K562 (cell line): ENCODE data around the gene NT5DC1. TPM values are rescaled to one million over a fixed set of nuclear protein-coding genes. Genes with fewer than 3 reads are reported as not detected.

Experiments used
- ATAC-seq: fragments of 200-7000 bp; cut with Tn5 transposase; 3 replicates; pipeline ENCODE4 v1.9.1; 2020; ENCODE audit warnings: moderate library complexity
- BruUV-seq: library from RNA; stranded (reverse); fragments of 400-500 nt; replicated peaks from 2 replicates; lab custom pipeline; 2021; lab: Mats Ljungman, UMichigan
- CTCF ChIA-PET: fragments of 300-600 bp; formaldehyde crosslinking; extraction: SDS; loops from one replicate; lab custom pipeline; 2021; ENCODE audit warnings: low intra/inter-chr PET ratio; lab: Yijun Ruan, JAX
- POLR2A ChIA-PET: fragments of 300-600, 350-650 bp; sonication (Branson Sonifier 250); formaldehyde crosslinking; extraction: SDS; loops from one replicate; lab custom pipeline; 2021; ENCODE audit warnings: antibody characterized with exemption, inconsistent platforms; lab: Yijun Ruan, JAX
- DNase-seq, 4 experiments: peaks; one replicate each; pipeline versions ENCODE4 v3.0.0 to v3.0.0-alpha.2; 2011 to 2018; ENCODE audit warnings: low spot score in 3 of 4, mixed read lengths in 3 of 4; ENCODE audit errors: extremely low read depth in 1 of 4
- FAIRE-seq: peaks from 2 replicates; lab custom pipeline; 2011; peaks lifted over from hg19 to GRCh38; lab: Jason Lieb, UNC
- H2AFZ ChIP-seq: 2 replicates; pipeline ENCODE4 v1.6.0; 2011; ENCODE audit warnings: low read depth, low read length, control low read depth, inconsistent platforms
- H3K27ac ChIP-seq: fragments of 200-600 bp; 3 replicates; pipeline ENCODE4 v1.8.0; 2011; ENCODE audit warnings: low read depth, mild to moderate bottlenecking, control low read depth, inconsistent platforms, low read length, moderate library complexity, mixed read lengths; ENCODE audit errors: extremely low read depth
- H3K27me3 ChIP-seq, 2 experiments: fragments of 300-600 bp in 1 of 2; 2 replicates in 1 of 2; 3 replicates in 1 of 2; pipeline versions ENCODE4 v1.6.0 to v1.8.0; 2011; ENCODE audit warnings: inconsistent platforms in 2 of 2, low read length in 2 of 2, mild to moderate bottlenecking in 1 of 2, mixed read lengths in 1 of 2, moderate library complexity in 1 of 2; ENCODE audit not compliant: control insufficient read depth in 2 of 2, insufficient read depth in 2 of 2
- H3K36me3 ChIP-seq: fragments of 300-600 bp; 3 replicates; pipeline ENCODE4 v1.8.0; 2011; ENCODE audit warnings: mild to moderate bottlenecking, low read length, inconsistent platforms; ENCODE audit not compliant: control insufficient read depth, insufficient read depth
- H3K4me1 ChIP-seq, 2 experiments: fragments of 200-600 bp in 1 of 2; replicated peaks in 1 of 2; 2 replicates in 1 of 2; 3 replicates in 1 of 2; pipeline versions ENCODE4 v1.5.1 to v1.8.0; 2011; ENCODE audit warnings: inconsistent platforms in 2 of 2, low read length in 2 of 2, mild to moderate bottlenecking in 1 of 2, mixed read lengths in 1 of 2, moderate library complexity in 1 of 2; ENCODE audit not compliant: control insufficient read depth in 2 of 2, insufficient read depth in 2 of 2
- H3K4me2 ChIP-seq: 2 replicates; pipeline ENCODE4 v1.6.1; 2011; ENCODE audit warnings: low read length, control low read depth, inconsistent platforms, mixed read lengths; ENCODE audit not compliant: insufficient read depth
- H3K4me3 ChIP-seq: fragments of 200-600 bp; sonication (generic), shearing (Covaris generic); 2 replicates; pipeline ENCODE4 v1.5.1; 2016; ENCODE audit warnings: control low read depth, inconsistent platforms
- H3K79me2 ChIP-seq: fragments of 200-600 bp; 3 replicates; pipeline ENCODE4 v1.8.0; 2011; ENCODE audit warnings: low read length, inconsistent platforms; ENCODE audit not compliant: control insufficient read depth, insufficient read depth
- H3K9ac ChIP-seq, 2 experiments: 2 replicates each; pipeline versions ENCODE4 v1.6.0 to v1.6.1; 2011; ENCODE audit warnings: low read depth in 2 of 2, low read length in 2 of 2, control low read depth in 1 of 2, inconsistent platforms in 1 of 2, mild to moderate bottlenecking in 1 of 2, mixed read lengths in 1 of 2; ENCODE audit not compliant: insufficient read depth in 1 of 2
- H3K9me1 ChIP-seq: one replicate; pipeline ENCODE4 v1.6.0; 2011; ENCODE audit warnings: inconsistent platforms, mild to moderate bottlenecking, low read length, moderate library complexity; ENCODE audit not compliant: control insufficient read depth, insufficient read depth
- H3K9me3 ChIP-seq: replicated peaks from 2 replicates; pipeline ENCODE4 v1.5.1; 2011; ENCODE audit warnings: low read depth, low read length, inconsistent platforms; ENCODE audit not compliant: control insufficient read depth, insufficient read depth
- H4K20me1 ChIP-seq: replicated peaks from 2 replicates; pipeline ENCODE4 v1.6.1; 2011; ENCODE audit warnings: low read length, inconsistent platforms, mixed read lengths; ENCODE audit not compliant: control insufficient read depth, insufficient read depth
- ESRRA ChIP-seq: fragments of 450-650 bp; IDR thresholded peaks from 2 replicates; pipeline ENCODE4 v1.6.1; 2014; ENCODE audit warnings: low read depth, mild to moderate bottlenecking, moderate library complexity, borderline replicate concordance
- NCOA6 ChIP-seq: fragments of 450-650 bp; IDR thresholded peaks from 2 replicates; pipeline ENCODE4 v1.6.1; 2017; ENCODE audit warnings: mild to moderate bottlenecking
- PYGO2 ChIP-seq: fragments of 450-650 bp; IDR thresholded peaks from 2 replicates; pipeline ENCODE4 v1.6.1; 2016; ENCODE audit warnings: mild to moderate bottlenecking, missing genetic modification characterization, moderate library complexity, missing compliant biosample characterization
- XRCC5 ChIP-seq: fragments of 200-400 bp; formaldehyde crosslinking; IDR thresholded peaks from 2 replicates; pipeline ENCODE4 v1.6.1; 2017; ENCODE audit warnings: low read depth, mild to moderate bottlenecking, low read length
- ZNF165 ChIP-seq: fragments of 250-450 bp; sonication (Bioruptor Pico); IDR thresholded peaks from 2 replicates; pipeline ENCODE4 v1.4.0; 2020; ENCODE audit warnings: borderline replicate concordance
- WGBS: fragments of 100-300 bp; shearing (Covaris generic); methylation state at CpG from one replicate; pipeline ENCODE4 v1.1.6; 2016; ENCODE audit warnings: low coverage, mixed read lengths; ENCODE audit not compliant: insufficient coverage; ENCODE audit errors: missing lambda C conversion rate; 5-methylcytosine and 5-hydroxymethylcytosine counted together
- in situ Hi-C: fragments of 300-500 bp; cut with MboI; formaldehyde crosslinking; loops from 4 replicates; pipeline ENCODE4 v1.15.0; 2018; ENCODE audit warnings: inconsistent platforms, mixed read lengths
- intact Hi-C: fragments of 100-400 bp; cut with micrococcal nuclease; formaldehyde crosslinking; loops from 2 replicates; pipeline ENCODE4 v1.14.2; 2022
- polyA plus RNA-seq, 8 experiments: library from polyadenylated mRNA; depleted of rRNA in 4 of 8; stranded (reverse) in 5 of 8; unstranded in 3 of 8; fragments of >200 nt; fragmentation: Nextera tagmentation in 2 of 8; fragmentation: Illumina TruSeq in 1 of 8; extraction: Ambion mirVana in 2 of 8; extraction: Trizol in 1 of 8; gene quantifications; 2 replicates each; pipeline versions ENCODE4 v1.2.1 to v1.2.3, GENCODE V29; 2011 to 2014; ENCODE audit warnings: inconsistent platforms in 1 of 8, missing spikeins in 1 of 8
- total RNA-seq, 7 experiments: library from RNA; depleted of rRNA in 6 of 7; stranded (reverse); fragments of >200 nt in 6 of 7; fragmentation: Illumina TruSeq in 2 of 7; extraction: Trizol in 2 of 7; gene quantifications; 2 replicates each; pipeline versions ENCODE4 v1.2.1 to v1.2.3, GENCODE V29; 2011 to 2021; ENCODE audit warnings: low replicate concordance in 1 of 7
- TF ChIP-seq, protein P1 (sequence below): fragments of 450-650 bp; IDR thresholded peaks from 2 replicates; pipeline ENCODE4 v1.6.1; 2016; ENCODE audit warnings: borderline replicate concordance

The NT5DC1 gene
- total and polyA plus RNA-seq, 9 of the 15 experiments (the other 6 are each of a cell fraction or from before 2014, with no cell fraction given) = 4.9 to 28.5 (median 16.3) TPM

DNA sequence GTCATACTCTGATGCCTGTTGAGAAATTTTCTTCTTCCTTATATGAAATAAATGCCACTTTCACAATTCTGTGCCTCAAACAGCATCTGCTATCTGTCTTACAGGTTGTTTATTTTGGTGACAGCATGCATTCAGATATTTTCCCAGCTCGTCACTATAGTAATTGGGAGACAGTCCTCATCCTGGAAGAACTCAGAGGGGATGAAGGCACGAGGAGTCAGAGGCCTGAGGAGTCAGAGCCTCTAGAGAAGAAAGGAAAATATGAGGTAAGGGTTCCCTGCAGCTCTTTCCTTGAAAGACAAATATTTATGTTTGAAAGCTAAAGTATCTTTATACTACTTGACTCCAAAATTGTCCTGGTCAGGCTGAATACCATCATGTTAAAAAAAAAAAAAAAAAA lies 137.4 kb downstream of the NT5DC1 start:
- intact Hi-C loops = no loop called here
- Histone ChIP-seq H2AFZ (no peak overlapping the region), H3K4me1 (no peaks in the 10 kb centered on the region), H3K9me3 (no peaks in the 10 kb centered on the region), H3K36me3 (no peaks in the 10 kb centered on the region), H4K20me1 (no peaks in the 10 kb centered on the region), H3K9ac (no peak overlapping the region), H3K27me3 (no peaks in the 10 kb centered on the region), H3K79me2 (no peaks in the 10 kb centered on the region), H3K9me1 (no peaks in the 10 kb centered on the region), H3K4me2 (no peak overlapping the region), H3K27ac (no peak overlapping the region), H3K4me3 (no peak overlapping the region)
- no TSS peak for BruUV-seq
- in situ Hi-C loops = no loop called here
- POLR2A ChIA-PET = interaction anchor here (2.4 kb wide), 1 partner anchor 17 kb away, joined by 6 read pairs; the partner anchor contains the start of gene TSPYL4
- FAIRE-seq (no peak), ATAC-seq (no peak), DNase-seq (no peak)
- 57% methylated on average over 2 of the region's 2 CpGs for WGBS
- no peak for TF ChIP-seq PYGO2 (tag)
- TF ChIP-seq ZNF165 (CRISPR knock-in tag) = no peak
- TF ChIP-seq, protein P1, sequence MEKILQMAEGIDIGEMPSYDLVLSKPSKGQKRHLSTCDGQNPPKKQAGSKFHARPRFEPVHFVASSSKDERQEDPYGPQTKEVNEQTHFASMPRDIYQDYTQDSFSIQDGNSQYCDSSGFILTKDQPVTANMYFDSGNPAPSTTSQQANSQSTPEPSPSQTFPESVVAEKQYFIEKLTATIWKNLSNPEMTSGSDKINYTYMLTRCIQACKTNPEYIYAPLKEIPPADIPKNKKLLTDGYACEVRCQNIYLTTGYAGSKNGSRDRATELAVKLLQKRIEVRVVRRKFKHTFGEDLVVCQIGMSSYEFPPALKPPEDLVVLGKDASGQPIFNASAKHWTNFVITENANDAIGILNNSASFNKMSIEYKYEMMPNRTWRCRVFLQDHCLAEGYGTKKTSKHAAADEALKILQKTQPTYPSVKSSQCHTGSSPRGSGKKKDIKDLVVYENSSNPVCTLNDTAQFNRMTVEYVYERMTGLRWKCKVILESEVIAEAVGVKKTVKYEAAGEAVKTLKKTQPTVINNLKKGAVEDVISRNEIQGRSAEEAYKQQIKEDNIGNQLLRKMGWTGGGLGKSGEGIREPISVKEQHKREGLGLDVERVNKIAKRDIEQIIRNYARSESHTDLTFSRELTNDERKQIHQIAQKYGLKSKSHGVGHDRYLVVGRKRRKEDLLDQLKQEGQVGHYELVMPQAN = no peak
- TF ChIP-seq XRCC5 = no peak
- no peak for TF ChIP-seq ESRRA
- TF ChIP-seq NCOA6 = no peak
- CTCF ChIA-PET = no interaction called here
